OCI-LY1 (cell line): ENCODE measurements around the gene PTPRE.

Experiments
- H2AFZ ChIP-seq: fragments of 200-600 bp; sonication (generic), shearing (Covaris generic); 2 replicates; pipeline ENCODE4 v1.6.0; 2014; ENCODE audit warnings: antibody characterized with exemption, mild to moderate bottlenecking, low read length
- H3F3A ChIP-seq: fragments of 200-600 bp; sonication (generic), shearing (Covaris generic); 2 replicates; pipeline ENCODE4 v1.6.0; 2014; ENCODE audit warnings: mild to moderate bottlenecking, antibody characterized with exemption, low read length, moderate library complexity; ENCODE audit not compliant: insufficient read depth
- H3K27ac ChIP-seq: fragments of 200-600 bp; sonication (generic); 2 replicates; pipeline ENCODE4 v1.5.1; 2014; ENCODE audit warnings: low read length, mixed run types, mild to moderate bottlenecking, low read depth; ENCODE audit not compliant: poor library complexity, severe bottlenecking
- H3K27me3 ChIP-seq: fragments of 200-600 bp; sonication (generic); 2 replicates; pipeline ENCODE4 v1.6.0; 2014; ENCODE audit warnings: antibody characterized with exemption, mild to moderate bottlenecking, low read length, moderate library complexity; ENCODE audit not compliant: insufficient read depth
- H3K36me3 ChIP-seq: fragments of 200-600 bp; sonication (generic); 2 replicates; pipeline ENCODE4 v1.6.1; 2014; ENCODE audit warnings: mild to moderate bottlenecking, antibody characterized with exemption, low read length, moderate library complexity, mixed read lengths; ENCODE audit not compliant: insufficient read depth
- H3K4me1 ChIP-seq: fragments of 200-600 bp; sonication (generic); 2 replicates; pipeline ENCODE4 v1.5.1; 2014; ENCODE audit warnings: mild to moderate bottlenecking, low read length, moderate library complexity; ENCODE audit not compliant: insufficient read depth, severe bottlenecking
- H3K4me2 ChIP-seq: fragments of 200-600 bp; sonication (generic), shearing (Covaris generic); 2 replicates; pipeline ENCODE4 v1.6.1; 2014; ENCODE audit warnings: low read length
- H3K4me3 ChIP-seq: fragments of 200-600 bp; sonication (generic); 2 replicates; pipeline ENCODE4 v1.5.1; 2014; ENCODE audit warnings: low read length, low read depth, mild to moderate bottlenecking, mixed read lengths; ENCODE audit not compliant: poor library complexity, severe bottlenecking
- H3K79me2 ChIP-seq: fragments of 200-600 bp; shearing (Covaris generic); 2 replicates; pipeline ENCODE4 v1.6.1; 2016; ENCODE audit warnings: mixed run types, low read length, mixed read lengths; ENCODE audit not compliant: insufficient read depth
- H3K9ac ChIP-seq: fragments of 200-600 bp; sonication (generic), shearing (Covaris generic); 2 replicates; pipeline ENCODE4 v1.6.1; 2014; ENCODE audit warnings: mild to moderate bottlenecking, low read length, mixed read lengths
- H3K9me2 ChIP-seq: fragments of 200-600 bp; sonication (generic), shearing (Covaris generic); 2 replicates; pipeline ENCODE4 v1.6.1; 2014; ENCODE audit warnings: low read depth, mild to moderate bottlenecking, low read length, mixed read lengths
- H3K9me3 ChIP-seq: fragments of 200-600 bp; shearing (Covaris generic); 2 replicates; pipeline ENCODE4 v1.6.1; 2014; ENCODE audit warnings: low read length, mixed read lengths
- H4K20me1 ChIP-seq: fragments of 200-600 bp; sonication (generic), shearing (Covaris generic); 2 replicates; pipeline ENCODE4 v1.6.0; 2016; ENCODE audit warnings: mild to moderate bottlenecking, low read length; ENCODE audit not compliant: insufficient read depth
- EZH2 ChIP-seq: fragments of 200-600 bp; sonication (generic), shearing (Covaris generic); IDR thresholded peaks from 2 replicates; pipeline ENCODE4 v1.8.0; 2017; ENCODE audit warnings: borderline replicate concordance, mixed run types, mild to moderate bottlenecking, antibody characterized with exemption, low read length, moderate library complexity, mixed read lengths
- TF ChIP-seq, protein P1 (sequence below): fragments of 200-600 bp; sonication (generic), shearing (Covaris generic); IDR thresholded peaks from 2 replicates; pipeline ENCODE4 v1.5.1; 2017; ENCODE audit warnings: mild to moderate bottlenecking, antibody characterized with exemption, low read length, moderate library complexity, mixed read lengths

Gene PTPRE

DNA sequence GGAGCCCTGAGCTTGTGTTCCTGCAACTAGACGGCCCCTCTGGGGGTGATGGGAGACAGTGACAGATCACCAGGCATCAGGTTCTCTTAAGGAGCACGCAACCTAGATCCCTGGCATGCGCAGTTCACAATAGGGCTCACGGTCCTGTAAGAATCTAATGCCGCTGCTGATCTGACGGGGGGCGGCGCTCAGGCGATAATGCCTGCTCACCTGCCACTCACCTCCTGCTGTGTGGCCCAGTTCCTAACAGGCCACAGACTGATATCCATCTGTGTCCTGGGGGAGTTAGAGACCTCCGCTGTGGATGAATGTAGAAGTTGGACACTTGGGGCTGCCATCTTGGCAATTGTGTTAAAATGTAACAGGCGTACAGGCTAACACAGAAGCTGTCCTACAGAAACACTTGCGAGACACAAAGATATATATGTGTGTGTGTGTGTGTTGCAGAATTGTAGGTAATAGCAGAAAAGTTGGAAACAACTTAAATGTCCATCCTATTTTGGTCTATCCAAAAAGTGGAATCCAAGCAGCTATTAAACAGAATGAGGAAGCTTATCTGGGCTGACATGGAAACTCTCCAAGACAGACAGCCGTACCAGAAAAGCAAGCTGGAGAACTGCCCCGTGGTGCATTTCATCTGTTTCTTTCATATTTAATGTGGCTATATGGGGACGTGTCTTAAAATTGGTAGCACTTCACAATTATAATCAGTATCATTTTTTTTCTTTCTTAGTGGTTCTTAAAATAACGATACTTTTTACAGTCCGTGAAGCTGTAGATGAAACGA lies 136.5 kb downstream of the PTPRE start:
- Histone ChIP-seq H3K9me3 (no peaks in the 10 kb centered on the region), H3K4me1 (peaks cover 17% of the 10 kb centered on the region), H3K36me3 (no peaks in the 10 kb centered on the region), H4K20me1 (no peaks in the 10 kb centered on the region), H2AFZ (no peak overlapping the region), H3K27ac (no peak overlapping the region), H3F3A (no peaks in the 10 kb centered on the region), H3K4me2 (no peak overlapping the region), H3K9me2 (no peaks in the 10 kb centered on the region), H3K9ac (no peak overlapping the region), H3K79me2 (no peaks in the 10 kb centered on the region), H3K27me3 (no peaks in the 10 kb centered on the region), H3K4me3 (no peak overlapping the region)
- TF ChIP-seq EZH2: no peak
- TF ChIP-seq, protein P1, sequence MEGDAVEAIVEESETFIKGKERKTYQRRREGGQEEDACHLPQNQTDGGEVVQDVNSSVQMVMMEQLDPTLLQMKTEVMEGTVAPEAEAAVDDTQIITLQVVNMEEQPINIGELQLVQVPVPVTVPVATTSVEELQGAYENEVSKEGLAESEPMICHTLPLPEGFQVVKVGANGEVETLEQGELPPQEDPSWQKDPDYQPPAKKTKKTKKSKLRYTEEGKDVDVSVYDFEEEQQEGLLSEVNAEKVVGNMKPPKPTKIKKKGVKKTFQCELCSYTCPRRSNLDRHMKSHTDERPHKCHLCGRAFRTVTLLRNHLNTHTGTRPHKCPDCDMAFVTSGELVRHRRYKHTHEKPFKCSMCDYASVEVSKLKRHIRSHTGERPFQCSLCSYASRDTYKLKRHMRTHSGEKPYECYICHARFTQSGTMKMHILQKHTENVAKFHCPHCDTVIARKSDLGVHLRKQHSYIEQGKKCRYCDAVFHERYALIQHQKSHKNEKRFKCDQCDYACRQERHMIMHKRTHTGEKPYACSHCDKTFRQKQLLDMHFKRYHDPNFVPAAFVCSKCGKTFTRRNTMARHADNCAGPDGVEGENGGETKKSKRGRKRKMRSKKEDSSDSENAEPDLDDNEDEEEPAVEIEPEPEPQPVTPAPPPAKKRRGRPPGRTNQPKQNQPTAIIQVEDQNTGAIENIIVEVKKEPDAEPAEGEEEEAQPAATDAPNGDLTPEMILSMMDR: no peak

DNA sequence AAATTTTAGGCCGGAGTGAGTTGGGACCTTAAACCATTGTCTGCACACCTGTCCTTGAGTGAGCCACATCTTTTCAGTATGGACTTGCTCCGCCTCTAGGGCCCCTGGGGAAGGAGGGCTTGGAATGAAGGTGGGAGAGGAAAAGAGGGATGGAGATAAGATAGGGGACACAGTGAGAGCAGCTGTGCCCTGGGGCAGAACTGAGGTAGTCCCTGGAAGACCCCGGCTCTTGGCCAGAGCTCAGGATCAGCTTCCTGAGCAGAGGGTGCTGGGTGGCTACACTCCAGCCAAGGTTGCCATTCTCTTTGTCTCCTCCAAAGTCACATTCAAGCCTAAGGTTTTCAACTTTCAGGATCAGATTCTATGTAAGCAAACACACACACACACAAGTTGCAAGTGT lies 137.3 kb downstream of the PTPRE start:
- Histone ChIP-seq H2AFZ (no peak overlapping the region), H3K4me3 (no peak overlapping the region), H3K9ac (no peak overlapping the region), H3K9me3 (no peaks in the 10 kb centered on the region), H3K79me2 (no peaks in the 10 kb centered on the region), H4K20me1 (no peaks in the 10 kb centered on the region), H3K27me3 (no peaks in the 10 kb centered on the region), H3K27ac (no peak overlapping the region), H3K4me2 (no peak overlapping the region), H3K36me3 (no peaks in the 10 kb centered on the region), H3F3A (no peaks in the 10 kb centered on the region), H3K9me2 (no peaks in the 10 kb centered on the region), H3K4me1 (peaks cover 24% of the 10 kb centered on the region)
- TF ChIP-seq EZH2: no peak
- TF ChIP-seq, protein P1: no peak

DNA sequence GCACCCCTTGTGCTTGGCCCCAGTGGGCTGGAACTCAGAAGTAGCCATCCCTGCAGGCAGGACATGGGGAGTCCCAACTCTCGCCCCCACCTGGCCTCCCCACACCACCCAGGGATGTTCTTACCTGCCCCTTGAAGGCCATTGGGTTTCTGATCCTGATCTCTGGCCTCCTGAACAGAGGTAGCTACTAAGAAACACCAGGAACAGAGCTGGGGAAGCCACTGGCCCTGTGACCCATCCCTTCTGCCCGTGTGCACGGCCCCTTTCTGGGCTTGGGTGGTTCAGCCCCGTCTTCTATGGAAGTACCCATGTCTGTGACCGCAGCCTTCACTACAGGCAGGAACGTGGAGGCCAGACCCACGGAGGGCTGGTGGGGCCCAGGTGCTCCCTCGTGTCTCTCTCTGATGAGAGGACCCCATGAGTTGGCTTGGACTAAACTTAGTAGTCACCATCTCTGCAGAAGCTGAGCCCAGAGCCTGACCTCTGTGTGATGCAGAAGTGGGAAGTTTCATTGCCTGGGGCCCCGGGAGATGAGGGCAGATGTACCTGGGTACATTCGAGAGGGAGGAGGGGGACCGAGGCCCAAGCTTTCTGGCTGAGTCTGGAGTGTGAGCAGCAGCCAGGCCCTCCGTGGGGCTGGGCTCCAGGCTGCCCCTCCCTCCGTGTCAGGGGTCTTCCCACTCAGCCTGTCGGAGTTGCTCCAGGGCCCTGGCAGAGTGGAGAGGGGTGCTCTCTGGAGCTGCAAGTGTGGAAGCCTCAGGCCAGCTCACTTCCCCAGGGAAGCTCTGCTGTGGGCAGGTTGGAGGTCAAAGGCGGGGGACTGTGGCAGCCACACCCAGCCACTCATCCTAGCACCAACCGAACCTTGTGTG lies 138.3 kb downstream of the PTPRE start:
- Histone ChIP-seq H3K27me3 (no peaks in the 10 kb centered on the region), H3K4me2 (no peak overlapping the region), H3K9ac (no peak overlapping the region), H3K4me3 (no peak overlapping the region), H3K79me2 (no peaks in the 10 kb centered on the region), H3K9me2 (no peaks in the 10 kb centered on the region), H3F3A (no peaks in the 10 kb centered on the region), H3K4me1 (peaks cover 31% of the 10 kb centered on the region), H3K9me3 (no peaks in the 10 kb centered on the region), H4K20me1 (no peaks in the 10 kb centered on the region), H3K27ac (no peak overlapping the region), H3K36me3 (peaks cover under 1% of the 10 kb centered on the region; the same call in 1 of the 2 replicates), H2AFZ (no peak overlapping the region)
- TF ChIP-seq, protein P1: no peak
- no peak for TF ChIP-seq EZH2
